ENCODE data around the gene LDAH.
"Not testable (repeated sequence)": the region's sequence is repeated elsewhere in the genome, so short reads cannot be mapped to it uniquely, and the experiment has no call there.

The LDAH gene

DNA sequence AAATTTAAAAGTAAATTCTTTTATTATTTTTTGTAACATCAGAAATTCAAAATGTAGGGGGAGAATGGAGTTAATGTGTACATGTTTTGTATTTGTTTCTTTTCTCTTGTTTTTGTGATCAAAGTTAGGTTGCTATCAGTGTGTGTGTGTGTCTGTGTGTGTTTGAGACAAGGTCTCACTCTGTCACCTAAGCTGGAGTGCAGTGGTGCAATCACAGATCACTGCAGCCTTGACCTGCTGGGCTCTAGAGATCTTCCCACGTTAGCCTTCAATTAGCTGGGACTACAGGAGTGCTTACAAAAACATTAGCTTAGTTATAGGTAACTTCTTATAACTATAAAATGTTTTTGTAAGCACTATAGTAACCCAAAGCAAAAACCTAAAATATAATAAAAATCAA is 105.3 kb downstream of the LDAH start:
- no peak for DNase-seq

DNA sequence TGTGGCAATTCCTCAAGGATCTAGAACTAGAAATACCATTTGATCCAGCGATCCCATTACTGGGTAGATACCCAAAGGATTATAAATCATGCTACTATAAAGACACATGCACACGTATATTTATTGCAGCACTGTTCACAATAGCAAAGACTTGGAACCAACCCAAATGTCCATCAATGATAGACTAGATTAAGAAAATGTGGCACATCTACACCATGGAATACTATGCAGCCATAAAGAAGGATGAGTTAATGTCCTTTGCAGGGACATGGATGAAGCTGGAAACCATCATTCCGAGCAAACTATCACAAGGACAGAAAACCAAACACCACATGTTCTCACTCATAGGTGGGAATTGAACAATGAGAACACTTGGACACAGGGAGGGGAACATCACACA is 106.7 kb downstream of the LDAH start:
- DNase-seq, result not testable (repeated sequence)

GRCh38 chr2:20714412-20714811 is 108.5 kb downstream of the LDAH start:
- not testable (repeated sequence) for DNase-seq

DNA sequence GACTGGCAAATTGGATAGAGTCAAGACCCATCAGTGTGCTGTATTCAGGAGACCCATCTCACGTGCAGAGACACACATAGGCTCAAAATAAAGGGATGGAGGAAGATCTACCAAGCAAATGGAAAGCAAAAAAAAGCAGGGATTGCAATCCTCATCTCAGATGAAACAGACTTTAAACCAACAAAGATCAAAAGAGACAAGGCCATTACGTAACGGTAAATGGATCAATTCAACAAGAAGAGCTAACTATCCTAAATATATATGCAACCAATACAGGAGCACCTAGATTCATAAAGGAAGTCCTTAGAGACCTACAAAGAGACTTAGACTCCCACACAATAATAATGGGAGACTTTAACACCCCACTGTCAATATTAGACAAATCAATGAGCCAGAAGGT is 109.3 kb downstream of the LDAH start:
- DNase-seq, result not testable (repeated sequence)

DNA sequence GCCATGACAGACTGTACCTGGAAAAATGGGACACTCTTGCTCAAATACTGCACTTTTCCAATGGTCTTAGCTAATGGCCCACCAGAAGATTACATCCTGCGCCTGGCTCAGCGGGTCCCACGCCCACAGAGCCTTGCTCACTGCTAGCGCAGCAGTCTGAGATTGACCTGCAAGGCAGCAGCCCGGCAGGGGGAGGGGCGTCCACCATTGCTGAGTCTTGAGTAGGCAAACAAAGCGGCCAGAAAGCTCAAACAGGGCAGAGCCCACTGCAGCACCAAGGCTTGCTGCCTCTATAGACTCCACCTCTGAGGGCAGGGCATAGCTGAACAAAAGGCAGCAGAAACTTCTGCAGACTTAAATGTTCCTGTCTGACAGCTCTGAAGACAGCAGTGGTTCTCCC is 111.3 kb downstream of the LDAH start:
- DNase-seq, result not testable (repeated sequence)

GRCh38 chr2:20707601-20708000 is 115.3 kb downstream of the LDAH start:
- no peak for DNase-seq

DNA sequence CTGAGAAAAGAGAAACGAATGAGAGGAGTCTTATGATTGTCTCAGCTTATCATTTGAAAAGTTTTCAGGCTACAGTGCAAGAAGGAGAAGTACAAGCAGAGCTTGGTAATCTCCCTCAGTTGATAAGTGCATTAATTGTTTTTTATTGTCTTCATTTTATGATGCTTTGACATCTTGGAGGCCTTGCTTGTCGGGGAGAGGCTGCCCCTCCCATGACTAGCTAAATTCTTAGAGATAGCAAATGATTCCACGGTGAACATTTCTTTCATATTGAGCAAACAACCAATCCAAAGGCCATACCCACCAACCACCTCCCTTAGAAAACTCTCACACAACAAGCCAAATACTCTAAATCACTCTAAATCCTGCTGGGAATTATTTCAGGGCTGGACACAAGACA is 116.1 kb downstream of the LDAH start:
- DNase-seq, result no peak

DNA sequence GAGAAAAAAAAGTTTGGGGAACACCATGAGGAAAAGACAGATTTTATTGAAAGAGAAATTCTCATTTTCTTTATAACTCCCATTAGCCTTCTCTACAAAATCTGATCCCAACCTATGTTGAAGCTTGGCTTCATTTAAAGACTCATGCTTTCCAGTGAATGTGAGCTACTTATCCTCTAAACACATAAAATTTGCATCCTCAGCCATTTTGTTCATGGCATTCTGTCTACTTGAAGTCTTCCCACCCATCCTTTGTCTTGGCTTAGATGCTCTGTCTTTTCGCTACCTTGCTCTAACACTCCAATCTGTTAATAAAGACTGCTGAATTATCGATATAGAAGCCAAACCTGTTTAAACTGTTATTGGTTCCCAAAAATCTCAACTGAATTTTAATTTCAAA is 116.7 kb downstream of the LDAH start:
- no peak for DNase-seq

GRCh38 chr2:20704886-20705285 is 118.0 kb downstream of the LDAH start:
- DNase-seq, result no peak

GRCh38 chr2:20702563-20702962 is 120.3 kb downstream of the LDAH start:
- DNase-seq, result no peak

- DNase-seq, result no peak
Observed at GRCh38 chr2:20698916-20699613, 123.8 kb downstream of the LDAH start.

- DNase-seq, result no peak
Observed at GRCh38 chr2:20697322-20697934, 125.5 kb downstream of the LDAH start.

DNA sequence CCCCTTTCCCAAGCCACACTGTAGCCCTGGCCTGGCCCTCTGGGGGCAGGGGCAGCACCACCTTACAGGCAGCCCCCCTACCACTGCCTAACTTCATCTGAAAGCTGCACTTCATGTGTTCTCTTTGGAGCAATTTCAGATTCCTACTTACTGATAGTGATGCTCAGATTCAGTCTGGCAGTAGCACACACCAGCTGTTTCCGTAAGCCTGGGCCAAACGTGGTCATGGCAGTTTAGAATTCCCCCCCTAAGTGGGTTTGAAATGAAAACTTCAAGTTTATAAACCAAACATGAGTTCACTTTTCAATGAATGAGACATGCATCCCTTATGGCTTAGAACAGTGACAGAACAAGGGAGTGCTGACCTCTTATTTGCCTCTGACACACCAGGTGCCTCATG is 126.5 kb downstream of the LDAH start:
- no peak for DNase-seq

GRCh38 chr2:20693317-20693716 is 129.6 kb downstream of the LDAH start:
- no peak for DNase-seq

- DNase-seq, result no peak
Observed at GRCh38 chr2:20692081-20692480, 130.8 kb downstream of the LDAH start.

- no peak for DNase-seq
Observed at GRCh38 chr2:20691076-20691734, 131.7 kb downstream of the LDAH start.

DNA sequence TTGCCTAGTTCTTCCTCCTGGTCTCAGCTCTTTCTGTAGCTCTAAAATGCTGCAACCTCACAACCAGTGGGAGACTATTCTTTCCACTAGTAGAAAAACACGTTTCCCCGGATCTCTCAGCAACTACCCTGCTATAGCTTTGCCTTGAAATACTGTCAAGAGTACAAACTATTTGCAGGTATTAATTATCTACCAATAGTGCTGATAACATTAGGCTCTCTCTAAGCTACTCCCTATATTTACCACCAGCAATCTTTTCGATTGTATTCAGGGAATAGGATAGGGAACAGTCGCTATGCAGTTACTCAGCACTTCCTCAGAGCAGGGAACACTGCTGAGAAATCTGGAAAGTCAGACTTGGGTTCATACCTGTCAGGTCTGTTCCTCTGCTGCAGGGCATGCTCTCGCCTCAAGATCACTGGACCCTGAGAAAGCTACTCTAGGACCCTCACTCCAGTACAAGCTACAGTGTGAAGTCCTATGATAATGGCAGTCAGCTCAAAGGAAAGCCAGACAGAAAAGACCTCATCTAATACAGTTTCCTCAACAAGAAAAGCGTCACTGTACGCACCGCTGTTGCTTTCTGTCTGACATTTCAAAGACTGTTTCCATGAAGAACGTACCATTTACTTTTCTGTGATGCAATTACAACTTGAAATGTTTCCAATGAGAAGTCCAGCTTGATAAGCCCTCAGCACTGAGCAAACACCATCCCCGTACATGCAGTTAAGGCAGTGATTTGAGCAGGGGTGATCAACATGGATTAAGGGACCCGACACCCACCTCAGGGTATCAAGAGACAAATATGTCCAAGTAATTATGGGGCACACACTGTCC is 133.3 kb downstream of the LDAH start:
- DNase-seq, result no peak

DNA sequence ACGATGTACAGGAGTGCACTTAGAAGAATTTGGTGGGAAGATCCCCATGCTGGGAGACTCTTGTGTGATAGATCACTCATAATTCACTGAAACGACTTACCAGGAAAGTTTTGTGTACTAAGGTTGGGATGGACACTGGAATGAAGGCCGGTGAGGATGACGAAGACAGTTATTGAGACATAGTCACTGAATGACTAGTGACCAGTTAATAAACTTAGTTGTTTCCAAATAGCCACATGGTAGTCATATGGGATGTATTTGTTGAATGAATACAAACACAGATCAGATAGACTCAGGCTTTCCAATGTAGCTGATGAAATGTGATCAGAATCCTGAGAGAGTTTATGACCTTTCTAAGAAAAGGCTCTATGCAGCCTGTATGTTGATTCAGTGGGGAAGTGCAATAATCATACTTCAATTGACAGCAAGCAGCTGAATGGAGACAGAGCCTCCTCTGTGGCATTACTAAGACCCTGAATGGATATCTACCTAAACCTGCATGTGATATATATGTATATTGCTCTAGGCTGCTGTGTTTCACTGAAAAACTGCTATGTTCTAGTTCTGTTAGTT is 135.6 kb downstream of the LDAH start:
- DNase-seq, result no peak

DNA sequence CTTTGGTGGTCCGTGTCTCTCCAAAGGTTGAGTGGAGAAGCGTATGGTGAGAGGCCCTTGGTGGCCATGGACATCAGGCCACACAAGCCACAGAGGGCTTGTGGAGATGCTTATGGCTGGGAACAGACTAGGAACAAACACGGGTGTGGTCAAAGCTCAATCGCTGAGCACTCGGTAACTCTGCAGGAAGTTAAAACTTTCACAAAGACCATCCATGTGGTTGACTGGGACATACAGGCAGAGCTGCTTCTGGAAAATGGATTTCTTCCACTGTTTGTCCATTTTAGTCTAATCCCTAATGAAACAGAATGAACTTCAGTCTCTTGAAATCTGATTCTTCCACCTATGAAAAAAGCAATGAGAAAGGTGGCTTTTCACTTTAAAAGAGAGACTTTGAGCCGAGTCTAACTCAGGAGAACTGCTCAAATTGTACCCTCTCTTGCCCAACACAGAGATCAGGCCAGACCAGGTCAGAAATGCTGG is 138.3 kb downstream of the LDAH start:
- no peak for DNase-seq

- DNase-seq, result no peak
Observed at GRCh38 chr2:20682167-20682920, 140.6 kb downstream of the LDAH start.

- DNase-seq, result no peak
Observed at GRCh38 chr2:20680744-20681375, 142.0 kb downstream of the LDAH start.

DNA sequence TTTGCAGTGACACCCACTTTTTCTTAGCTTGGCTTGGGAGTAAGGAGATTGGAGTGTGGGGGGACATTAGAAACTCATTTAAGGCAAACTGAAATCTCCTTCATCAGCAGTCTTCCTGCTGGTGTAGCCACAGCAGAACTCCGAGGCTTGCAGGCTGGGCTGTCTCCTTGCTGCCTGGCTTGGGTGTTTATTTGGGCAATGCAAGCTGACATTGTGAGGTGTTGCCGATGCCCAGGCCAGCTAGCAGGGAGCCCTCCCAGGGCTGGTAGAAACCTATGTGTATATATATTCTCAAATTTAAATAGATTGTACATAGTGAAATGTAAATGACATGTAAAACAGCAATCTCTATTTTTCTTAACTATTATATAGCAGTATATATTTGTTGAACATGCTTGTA is 144.1 kb downstream of the LDAH start:
- no peak for DNase-seq
